ENCODE results near the gene IGFN1. TPM values are rescaled to one million over a fixed set of nuclear protein-coding genes. Genes with fewer than 3 reads are reported as not detected.

Gene IGFN1
- polyA plus RNA-seq, 1 of the 3 experiments (the other 2 are of a cell fraction), result 0.18 TPM

- no peaks in the 10 kb centered on the region for H3K36me3 ChIP-seq (replicated peaks in 1 of 2; ENCODE audit: control insufficient read depth in 1 of 2, insufficient read depth in 2 of 2, low read length in 1 of 2)
- H3K9me3 ChIP-seq, result no peaks in the 10 kb centered on the region
- H3K4me2 ChIP-seq, result no peak overlapping the region
- no peak overlapping the region for H3K27ac ChIP-seq (ENCODE audit: low read depth in 2 of 2, low read length in 1 of 2)
- no peaks in the 10 kb centered on the region for H3F3A ChIP-seq (replicated peaks; ENCODE audit: insufficient read depth)
- 82% methylated on average over 7 of the region's 12 CpGs for WGBS (ENCODE audit: low lambda C conversion rate)
- TF ChIP-seq SMC3 (IDR thresholded peaks at IDR 0.05; ENCODE audit: low read depth, low read length) (no peak), TAF1 (IDR thresholded peaks at IDR 0.05; ENCODE audit: borderline replicate concordance, low read depth, low read length) (no peak), POLR2AphosphoS5 (IDR thresholded peaks at IDR 0.05; ENCODE audit: low read depth, low read length) (no peak), ZBTB33 (IDR thresholded peaks at IDR 0.05; ENCODE audit: borderline replicate concordance, low read depth) (no peak), MAX (IDR thresholded peaks at IDR 0.05; ENCODE audit: low read depth) (no peak), GATA2 (CRISPR knock-in tag; IDR thresholded peaks at IDR 0.05) (no peak), JUND (IDR thresholded peaks at IDR 0.05) (no peak), EP300 (IDR thresholded peaks at IDR 0.05; ENCODE audit: borderline replicate concordance in 1 of 2, low read depth in 1 of 2, low read length in 1 of 2) (no peak), TEAD4 (IDR thresholded peaks at IDR 0.05; ENCODE audit: borderline replicate concordance, insufficient read depth) (no peak)
- ChIA-PET POLR2A (no interaction called here), CTCF (interaction anchor here (1.1 kb wide), 1 partner anchor 244 kb away, joined by 3 read pairs; no protein-coding TSS in a partner anchor)
- no peak overlapping the region for H2AFZ ChIP-seq (ENCODE audit: low read depth)
- H3K9me2 ChIP-seq, result no peaks in the 10 kb centered on the region
- H3K4me3 ChIP-seq (ENCODE audit: low read depth in 2 of 2, low read length in 1 of 2), result no peak overlapping the region
- peaks cover 25% of the 10 kb centered on the region for H3K27me3 ChIP-seq (ENCODE audit: insufficient read depth)
- no peaks in the 10 kb centered on the region for H4K20me1 ChIP-seq (ENCODE audit: insufficient read depth)
- no peak overlapping the region for H3K9ac ChIP-seq
- H3K4me1 ChIP-seq (ENCODE audit: control insufficient read depth in 1 of 2, insufficient read depth in 2 of 2, low read depth in 1 of 2, low read length in 1 of 2), result no peaks in the 10 kb centered on the region
- no peak for DNase-seq
- H3K79me2 ChIP-seq (ENCODE audit: insufficient read depth), result no peaks in the 10 kb centered on the region
Observed at GRCh38 chr1:201215531-201216357, 25.1 kb downstream of the IGFN1 start.

GRCh38 chr1:201216395-201217085, 25.9 kb downstream of the IGFN1 start:
- H3K4me1 ChIP-seq (ENCODE audit: control insufficient read depth in 1 of 2, insufficient read depth in 2 of 2, low read depth in 1 of 2, low read length in 1 of 2), result peaks cover 0 to 3% of the 10 kb centered on the region in 2 experiments; a peak in 1 of 4 replicates
- no peaks in the 10 kb centered on the region for H3F3A ChIP-seq (replicated peaks; ENCODE audit: insufficient read depth)
- peaks cover 17% of the 10 kb centered on the region for H3K27me3 ChIP-seq (ENCODE audit: insufficient read depth)
- no peaks in the 10 kb centered on the region for H3K79me2 ChIP-seq (ENCODE audit: insufficient read depth)
- POLR2A ChIA-PET, result no interaction called here
- 78% methylated on average over 14 of the region's 20 CpGs for WGBS (ENCODE audit: low lambda C conversion rate)
- no peaks in the 10 kb centered on the region for H3K36me3 ChIP-seq (replicated peaks in 1 of 2; ENCODE audit: control insufficient read depth in 1 of 2, insufficient read depth in 2 of 2, low read length in 1 of 2)
- H3K4me2 ChIP-seq, result no peak overlapping the region
- CTCF ChIA-PET, result interaction anchor here (0.6 kb wide), 1 partner anchor 167 kb away, joined by 3 read pairs; no protein-coding TSS in a partner anchor
- no peak overlapping the region for H3K9ac ChIP-seq
- H2AFZ ChIP-seq (ENCODE audit: low read depth), result no peak overlapping the region
- H3K9me3 ChIP-seq, result no peaks in the 10 kb centered on the region
- H4K20me1 ChIP-seq (ENCODE audit: insufficient read depth), result no peaks in the 10 kb centered on the region
- H3K4me3 ChIP-seq (ENCODE audit: low read depth in 2 of 2, low read length in 1 of 2), result no peak overlapping the region
- H3K9me2 ChIP-seq, result no peaks in the 10 kb centered on the region
- H3K27ac ChIP-seq (ENCODE audit: low read depth in 2 of 2, low read length in 1 of 2), result no peak overlapping the region
- DNase-seq, result no peak
- TF ChIP-seq POLR2AphosphoS5 (IDR thresholded peaks at IDR 0.05; ENCODE audit: low read depth, low read length) (no peak), GABPA (IDR thresholded peaks at IDR 0.05; ENCODE audit: low read depth) (no peak), CTCF (IDR thresholded peaks at IDR 0.05) (no peak), RXRA (IDR thresholded peaks at IDR 0.05; ENCODE audit: borderline replicate concordance, low read depth) (no peak), NFIC (IDR thresholded peaks at IDR 0.05; ENCODE audit: borderline replicate concordance) (no peak), TAF1 (IDR thresholded peaks at IDR 0.05; ENCODE audit: borderline replicate concordance, low read depth, low read length) (no peak), GATA2 (CRISPR knock-in tag; IDR thresholded peaks at IDR 0.05) (no peak), RFX5 (IDR thresholded peaks at IDR 0.05; ENCODE audit: low read length) (no peak), REST (IDR thresholded peaks at IDR 0.05; ENCODE audit: low read depth, low read length) (no peak), FOSL2 (IDR thresholded peaks at IDR 0.05; ENCODE audit: borderline replicate concordance, low read depth) (no peak), MXI1 (IDR thresholded peaks at IDR 0.05; ENCODE audit: low read depth, low read length) (no peak), CHD2 (IDR thresholded peaks at IDR 0.05; ENCODE audit: low read length, partially characterized antibody) (no peak)
